Smooth muscle cell (in vitro differentiated cells): ENCODE results near the gene CERS6. TPM values are rescaled to one million over a fixed set of nuclear protein-coding genes. Genes with fewer than 3 reads are reported as not detected.
"Not testable (repeated sequence)": the region's sequence is repeated elsewhere in the genome, so short reads cannot be mapped to it uniquely, and the experiment has no call there.

Experiments
- DNase-seq: peaks from one replicate; lab custom pipeline; 2025; ENCODE audit not compliant: unreplicated experiment; lab: John Stamatoyannopoulos, UW
- H2AFZ ChIP-seq: fragments of 200-600 bp; sonication (generic); 2 replicates; pipeline ENCODE4 v1.6.0; 2016; ENCODE audit warnings: antibody characterized with exemption, low read depth, mild to moderate bottlenecking
- H3F3A ChIP-seq: fragments of 200-600 bp; sonication (generic); 2 replicates; pipeline ENCODE4 v1.6.0; 2017; ENCODE audit warnings: antibody characterized with exemption, low read depth
- H3K27ac ChIP-seq: fragments of 200-600 bp; sonication (generic); 2 replicates; pipeline ENCODE4 v1.5.1; 2016; ENCODE audit warnings: low read depth, mild to moderate bottlenecking
- H3K27me3 ChIP-seq: fragments of 200-600 bp; sonication (generic); 2 replicates; pipeline ENCODE4 v1.6.1; 2016; ENCODE audit warnings: low read depth, mild to moderate bottlenecking
- H3K36me3 ChIP-seq: fragments of 200-600 bp; sonication (generic); 2 replicates; pipeline ENCODE4 v1.5.1; 2016; ENCODE audit warnings: low read depth
- H3K4me1 ChIP-seq: fragments of 200-600 bp; sonication (generic); 2 replicates; pipeline ENCODE4 v1.5.1; 2016; ENCODE audit warnings: low read depth
- H3K4me2 ChIP-seq: fragments of 200-600 bp; sonication (generic); 2 replicates; pipeline ENCODE4 v1.6.0; 2016; ENCODE audit warnings: mild to moderate bottlenecking
- H3K4me3 ChIP-seq: fragments of 200-600 bp; sonication (generic); 2 replicates; pipeline ENCODE4 v1.5.1; 2016; ENCODE audit warnings: mild to moderate bottlenecking
- H3K79me2 ChIP-seq: fragments of 200-600 bp; sonication (generic); 2 replicates; pipeline ENCODE4 v1.6.0; 2016; ENCODE audit warnings: low read depth, mild to moderate bottlenecking
- H3K9ac ChIP-seq: fragments of 200-600 bp; sonication (generic); 2 replicates; pipeline ENCODE4 v1.6.0; 2016; ENCODE audit warnings: low read depth
- H3K9me3 ChIP-seq: fragments of 200-600 bp; sonication (generic); replicated peaks from 2 replicates; pipeline ENCODE4 v1.5.1; 2016; ENCODE audit warnings: low read depth
- H4K20me1 ChIP-seq: fragments of 200-600 bp; sonication (generic); 2 replicates; pipeline ENCODE4 v1.6.0; 2016; ENCODE audit warnings: low read depth
- WGBS: methylation state at CpG from one replicate; pipeline ENCODE4 v1.1.7; 2016; ENCODE audit warnings: low lambda C conversion rate; 5-methylcytosine and 5-hydroxymethylcytosine counted together
- polyA plus RNA-seq: library from polyadenylated mRNA; unstranded; fragments of >200 nt; fragmentation: Nextera tagmentation; extraction: Ambion mirVana; gene quantifications from 2 replicates; pipeline ENCODE4 v1.2.1, GENCODE V29; 2016
- total RNA-seq: library from RNA; depleted of rRNA; stranded (reverse); fragments of >200 nt; gene quantifications from 2 replicates; pipeline ENCODE4 v1.2.3, GENCODE V29; 2014
- TF ChIP-seq, protein P1 (sequence below): fragments of 200-600 bp; sonication (generic); IDR thresholded peaks from 2 replicates; pipeline ENCODE4 v1.5.1; 2017; ENCODE audit warnings: borderline replicate concordance, mild to moderate bottlenecking, antibody characterized with exemption; ENCODE audit not compliant: insufficient read depth, poor library complexity, severe bottlenecking

The CERS6 gene
- total and polyA plus RNA-seq, 2 experiments from 2014 or later: 9.2 to 26.6 TPM

- H3F3A ChIP-seq: no peaks in the 10 kb centered on the region
- H3K4me2 ChIP-seq: no peak overlapping the region
- no peaks in the 10 kb centered on the region for H3K9me3 ChIP-seq
- no peaks in the 10 kb centered on the region for H4K20me1 ChIP-seq
- TF ChIP-seq, protein P1, sequence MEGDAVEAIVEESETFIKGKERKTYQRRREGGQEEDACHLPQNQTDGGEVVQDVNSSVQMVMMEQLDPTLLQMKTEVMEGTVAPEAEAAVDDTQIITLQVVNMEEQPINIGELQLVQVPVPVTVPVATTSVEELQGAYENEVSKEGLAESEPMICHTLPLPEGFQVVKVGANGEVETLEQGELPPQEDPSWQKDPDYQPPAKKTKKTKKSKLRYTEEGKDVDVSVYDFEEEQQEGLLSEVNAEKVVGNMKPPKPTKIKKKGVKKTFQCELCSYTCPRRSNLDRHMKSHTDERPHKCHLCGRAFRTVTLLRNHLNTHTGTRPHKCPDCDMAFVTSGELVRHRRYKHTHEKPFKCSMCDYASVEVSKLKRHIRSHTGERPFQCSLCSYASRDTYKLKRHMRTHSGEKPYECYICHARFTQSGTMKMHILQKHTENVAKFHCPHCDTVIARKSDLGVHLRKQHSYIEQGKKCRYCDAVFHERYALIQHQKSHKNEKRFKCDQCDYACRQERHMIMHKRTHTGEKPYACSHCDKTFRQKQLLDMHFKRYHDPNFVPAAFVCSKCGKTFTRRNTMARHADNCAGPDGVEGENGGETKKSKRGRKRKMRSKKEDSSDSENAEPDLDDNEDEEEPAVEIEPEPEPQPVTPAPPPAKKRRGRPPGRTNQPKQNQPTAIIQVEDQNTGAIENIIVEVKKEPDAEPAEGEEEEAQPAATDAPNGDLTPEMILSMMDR: no peak
- WGBS: 70% methylated on average over 1 of the region's 1 CpG
- no peak overlapping the region for H3K9ac ChIP-seq
- no peak for DNase-seq
- no peak overlapping the region for H2AFZ ChIP-seq
- H3K36me3 ChIP-seq: no peaks in the 10 kb centered on the region
- no peaks in the 10 kb centered on the region for H3K79me2 ChIP-seq
- no peaks in the 10 kb centered on the region for H3K27me3 ChIP-seq
- no peak overlapping the region for H3K4me3 ChIP-seq
- no peak overlapping the region for H3K27ac ChIP-seq
- no peaks in the 10 kb centered on the region for H3K4me1 ChIP-seq
These were observed 309.3 kb downstream of the CERS6 start for GRCh38 chr2:168765401-168765800.

DNA sequence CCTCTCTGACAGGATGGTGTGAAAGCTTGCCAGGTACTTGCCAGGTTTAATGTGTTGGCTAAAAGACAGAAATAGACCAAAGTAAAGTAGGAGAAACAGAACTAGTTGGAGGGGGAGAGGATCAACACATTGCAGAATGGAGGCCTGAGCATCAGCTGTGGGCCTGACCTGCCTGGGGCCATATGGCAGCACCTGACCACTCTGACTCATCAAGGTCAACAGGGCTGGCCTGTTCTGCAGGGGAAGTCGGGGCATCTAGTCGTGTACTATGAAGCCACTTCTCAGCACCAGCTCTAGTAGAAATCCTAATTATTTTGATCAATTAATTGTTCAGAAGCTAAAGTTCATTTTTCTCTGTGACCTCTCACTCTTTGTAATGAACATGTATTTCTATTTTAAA is 310.5 kb downstream of the CERS6 start:
- no peaks in the 10 kb centered on the region for H4K20me1 ChIP-seq
- DNase-seq: no peak
- no peaks in the 10 kb centered on the region for H3K9me3 ChIP-seq
- no peaks in the 10 kb centered on the region for H3K27me3 ChIP-seq
- TF ChIP-seq, protein P1: no peak
- H3K4me3 ChIP-seq: no peak overlapping the region
- H3F3A ChIP-seq: no peaks in the 10 kb centered on the region
- peak overlapping the region; percentile 38 for H3K4me2 ChIP-seq
- no peaks in the 10 kb centered on the region for H3K36me3 ChIP-seq
- no peak overlapping the region for H2AFZ ChIP-seq
- no peaks in the 10 kb centered on the region for H3K4me1 ChIP-seq
- H3K9ac ChIP-seq: no peak overlapping the region
- H3K27ac ChIP-seq: no peak overlapping the region
- H3K79me2 ChIP-seq: no peaks in the 10 kb centered on the region
- 61% methylated on average over 2 of the region's 2 CpGs for WGBS

DNA sequence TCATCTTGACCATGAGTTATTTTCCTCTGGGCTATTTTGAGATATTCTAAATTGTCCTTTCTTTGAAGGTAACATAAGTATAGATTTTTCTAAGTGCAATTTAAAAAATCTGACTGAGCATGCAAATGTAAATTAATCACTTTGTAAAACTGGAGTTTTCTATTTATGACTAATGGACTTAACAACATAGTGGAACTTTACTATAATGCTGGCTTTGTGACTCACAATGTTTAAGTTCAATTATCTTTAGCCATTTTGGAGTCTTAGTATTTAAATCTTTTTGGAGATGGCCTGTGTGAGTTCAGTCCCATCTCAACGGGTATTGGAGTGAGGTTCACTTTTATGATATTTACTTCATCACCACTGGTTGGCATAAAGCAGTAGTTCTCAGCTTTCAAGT is 311.2 kb downstream of the CERS6 start:
- 4% methylated on average over 1 of the region's 1 CpG for WGBS
- no peak for DNase-seq

GRCh38 chr2:168768357-168768756 is 312.3 kb downstream of the CERS6 start:
- not testable (repeated sequence) for H3K4me2 ChIP-seq, H3F3A ChIP-seq, H3K27ac ChIP-seq, H3K36me3 ChIP-seq, H4K20me1 ChIP-seq, H3K79me2 ChIP-seq, H2AFZ ChIP-seq, H3K9me3 ChIP-seq, H3K4me3 ChIP-seq, H3K4me1 ChIP-seq, H3K27me3 ChIP-seq, DNase-seq, H3K9ac ChIP-seq
- 93% methylated on average over 6 of the region's 6 CpGs for WGBS

More for the DNA sequence above, 311.2 kb downstream of the CERS6 start:
- TF ChIP-seq, protein P1: no peak
- H3K9ac ChIP-seq: no peak overlapping the region
- H3K27me3 ChIP-seq: no peaks in the 10 kb centered on the region
- H3K36me3 ChIP-seq: no peaks in the 10 kb centered on the region
- no peaks in the 10 kb centered on the region for H3K4me1 ChIP-seq
- H3K4me3 ChIP-seq: no peak overlapping the region
- H2AFZ ChIP-seq: no peak overlapping the region
- peak overlapping the region; percentile 38 for H3K4me2 ChIP-seq
- H4K20me1 ChIP-seq: no peaks in the 10 kb centered on the region
- no peaks in the 10 kb centered on the region for H3K79me2 ChIP-seq
- no peaks in the 10 kb centered on the region for H3K9me3 ChIP-seq
- H3K27ac ChIP-seq: peak overlapping the region; percentile 6
- no peaks in the 10 kb centered on the region for H3F3A ChIP-seq
